Endothelial cell (in vitro differentiated cells): ENCODE results near the gene PHRF1. TPM values are rescaled to one million over a fixed set of nuclear protein-coding genes. Genes with fewer than 3 reads are reported as not detected.
A peak's percentile ranks its signal among the peaks of the same experiment; 100 is the strongest.

Experiments used
- DNase-seq: peaks from one replicate; pipeline ENCODE4 v3.0.0; 2021; ENCODE audit warnings: low spot score
- H3K27ac Mint-ChIP-seq: one replicate; pipeline ENCODE4 v1.8.0; 2021; ENCODE audit warnings: mixed read lengths, inconsistent platforms; ENCODE audit not compliant: unreplicated experiment
- H3K27me3 Mint-ChIP-seq: one replicate; pipeline ENCODE4 v1.8.0; 2021; ENCODE audit warnings: mild to moderate bottlenecking, moderate library complexity, mixed read lengths, inconsistent platforms; ENCODE audit not compliant: unreplicated experiment
- H3K36me3 Mint-ChIP-seq: one replicate; pipeline ENCODE4 v1.8.0; 2021; ENCODE audit warnings: mild to moderate bottlenecking, low read depth, mixed read lengths, inconsistent platforms; ENCODE audit not compliant: unreplicated experiment
- H3K4me1 Mint-ChIP-seq: one replicate; pipeline ENCODE4 v1.8.0; 2021; ENCODE audit warnings: mild to moderate bottlenecking, mixed read lengths, inconsistent platforms; ENCODE audit not compliant: unreplicated experiment
- H3K4me3 Mint-ChIP-seq: one replicate; pipeline ENCODE4 v1.8.0; 2021; ENCODE audit warnings: mild to moderate bottlenecking, mixed read lengths, inconsistent platforms; ENCODE audit not compliant: unreplicated experiment
- H3K9me3 Mint-ChIP-seq: one replicate; pipeline ENCODE4 v1.8.0; 2021; ENCODE audit warnings: mixed read lengths, inconsistent platforms; ENCODE audit not compliant: unreplicated experiment
- CTCF ChIP-seq: fragments of 200-600 bp; sonication (generic); IDR thresholded peaks from one replicate; pipeline ENCODE4 v1.5.0; 2021; ENCODE audit warnings: antibody characterized with exemption; ENCODE audit not compliant: unreplicated experiment
- total RNA-seq: library from RNA; stranded (reverse); fragmentation: NEBNext Ultra II Directional; extraction: Animal tissue kit (Norgen Biotek cat#: 25700); gene quantifications from one replicate; pipeline ENCODE4 v1.2.1, GENCODE V29; 2021; ENCODE audit not compliant: unreplicated experiment

Gene PHRF1
- total RNA-seq, 1 donor from 2014 or later = 29.5 TPM

GRCh38 chr11:553083-553987 lies 22.9 kb upstream of the PHRF1 start:
- H3K36me3 Mint-ChIP-seq = no peaks in the 10 kb centered on the region
- H3K27me3 Mint-ChIP-seq = peaks cover 12% of the 10 kb centered on the region
- H3K27ac Mint-ChIP-seq = no peak overlapping the region
- TF ChIP-seq CTCF = no peak
- no peak for DNase-seq
- no peaks in the 10 kb centered on the region for H3K9me3 Mint-ChIP-seq
- no peak overlapping the region for H3K4me3 Mint-ChIP-seq
- no peaks in the 10 kb centered on the region for H3K4me1 Mint-ChIP-seq

GRCh38 chr11:553988-554340 lies 22.3 kb upstream of the PHRF1 start:
- no peak overlapping the region for H3K4me3 Mint-ChIP-seq
- H3K36me3 Mint-ChIP-seq = no peaks in the 10 kb centered on the region
- H3K27me3 Mint-ChIP-seq = peaks cover 9% of the 10 kb centered on the region
- no peak overlapping the region for H3K27ac Mint-ChIP-seq
- no peaks in the 10 kb centered on the region for H3K4me1 Mint-ChIP-seq
- no peaks in the 10 kb centered on the region for H3K9me3 Mint-ChIP-seq
- no peak for DNase-seq
- TF ChIP-seq CTCF = no peak

GRCh38 chr11:554428-555226 lies 21.6 kb upstream of the PHRF1 start:
- no peak overlapping the region for H3K4me3 Mint-ChIP-seq

GRCh38 chr11:555227-555779 lies 21.0 kb upstream of the PHRF1 start:
- peaks cover 3% of the 10 kb centered on the region for H3K36me3 Mint-ChIP-seq
- no peaks in the 10 kb centered on the region for H3K9me3 Mint-ChIP-seq
- H3K4me1 Mint-ChIP-seq = peaks cover 3% of the 10 kb centered on the region
- no peak overlapping the region for H3K4me3 Mint-ChIP-seq
- peaks cover 14% of the 10 kb centered on the region for H3K27me3 Mint-ChIP-seq
- TF ChIP-seq CTCF = no peak
- H3K27ac Mint-ChIP-seq = no peak overlapping the region
- no peak for DNase-seq

More at GRCh38 chr11:554428-555226, 21.6 kb upstream of the PHRF1 start:
- no peaks in the 10 kb centered on the region for H3K36me3 Mint-ChIP-seq
- H3K9me3 Mint-ChIP-seq = no peaks in the 10 kb centered on the region
- DNase-seq = no peak
- no peaks in the 10 kb centered on the region for H3K4me1 Mint-ChIP-seq
- H3K27ac Mint-ChIP-seq = no peak overlapping the region
- H3K27me3 Mint-ChIP-seq = peaks cover 9% of the 10 kb centered on the region
- peak; percentile 60 for TF ChIP-seq CTCF
